Head of caudate nucleus (tissue), 42 donors: ENCODE results near the gene APOC1.
A peak's percentile ranks its signal among the peaks of the same experiment; 100 is the strongest.
"Not testable (repeated sequence)": the region's sequence is repeated elsewhere in the genome, so short reads cannot be mapped to it uniquely, and the experiment has no call there.

Source experiments
- DNase-seq, 42 donors: peaks; one replicate each; pipeline versions ENCODE4 v3.0.0 to v3.0.0-alpha.2; 2020 to 2021; ENCODE audit warnings: mixed read lengths in 7 of 42
- intact Hi-C: fragments of 100-400 bp; cut with DNase I; formaldehyde crosslinking; loops from one replicate; pipeline ENCODE4 v1.15.0; 2022

Gene APOC1

DNA sequence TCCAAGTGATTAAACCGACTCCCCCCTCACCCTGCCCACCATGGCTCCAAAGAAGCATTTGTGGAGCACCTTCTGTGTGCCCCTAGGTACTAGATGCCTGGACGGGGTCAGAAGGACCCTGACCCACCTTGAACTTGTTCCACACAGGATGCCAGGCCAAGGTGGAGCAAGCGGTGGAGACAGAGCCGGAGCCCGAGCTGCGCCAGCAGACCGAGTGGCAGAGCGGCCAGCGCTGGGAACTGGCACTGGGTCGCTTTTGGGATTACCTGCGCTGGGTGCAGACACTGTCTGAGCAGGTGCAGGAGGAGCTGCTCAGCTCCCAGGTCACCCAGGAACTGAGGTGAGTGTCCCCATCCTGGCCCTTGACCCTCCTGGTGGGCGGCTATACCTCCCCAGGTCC is 6.8 kb upstream of the APOC1 start:
- no peak for DNase-seq
- intact Hi-C loops, result loop anchor here (10.0 kb wide), 1 partner anchor 147 kb away; no protein-coding TSS in a partner anchor

DNA sequence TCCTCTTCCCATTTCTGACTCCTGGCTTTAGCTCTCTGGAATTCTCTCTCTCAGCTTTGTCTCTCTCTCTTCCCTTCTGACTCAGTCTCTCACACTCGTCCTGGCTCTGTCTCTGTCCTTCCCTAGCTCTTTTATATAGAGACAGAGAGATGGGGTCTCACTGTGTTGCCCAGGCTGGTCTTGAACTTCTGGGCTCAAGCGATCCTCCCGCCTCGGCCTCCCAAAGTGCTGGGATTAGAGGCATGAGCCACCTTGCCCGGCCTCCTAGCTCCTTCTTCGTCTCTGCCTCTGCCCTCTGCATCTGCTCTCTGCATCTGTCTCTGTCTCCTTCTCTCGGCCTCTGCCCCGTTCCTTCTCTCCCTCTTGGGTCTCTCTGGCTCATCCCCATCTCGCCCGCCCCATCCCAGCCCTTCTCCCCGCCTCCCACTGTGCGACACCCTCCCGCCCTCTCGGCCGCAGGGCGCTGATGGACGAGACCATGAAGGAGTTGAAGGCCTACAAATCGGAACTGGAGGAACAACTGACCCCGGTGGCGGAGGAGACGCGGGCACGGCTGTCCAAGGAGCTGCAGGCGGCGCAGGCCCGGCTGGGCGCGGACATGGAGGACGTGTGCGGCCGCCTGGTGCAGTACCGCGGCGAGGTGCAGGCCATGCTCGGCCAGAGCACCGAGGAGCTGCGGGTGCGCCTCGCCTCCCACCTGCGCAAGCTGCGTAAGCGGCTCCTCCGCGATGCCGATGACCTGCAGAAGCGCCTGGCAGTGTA is 6.2 kb upstream of the APOC1 start:
- intact Hi-C loops, result loop anchor here (10.0 kb wide), 1 partner anchor 147 kb away; no protein-coding TSS in a partner anchor
- DNase-seq, result no peak

DNA sequence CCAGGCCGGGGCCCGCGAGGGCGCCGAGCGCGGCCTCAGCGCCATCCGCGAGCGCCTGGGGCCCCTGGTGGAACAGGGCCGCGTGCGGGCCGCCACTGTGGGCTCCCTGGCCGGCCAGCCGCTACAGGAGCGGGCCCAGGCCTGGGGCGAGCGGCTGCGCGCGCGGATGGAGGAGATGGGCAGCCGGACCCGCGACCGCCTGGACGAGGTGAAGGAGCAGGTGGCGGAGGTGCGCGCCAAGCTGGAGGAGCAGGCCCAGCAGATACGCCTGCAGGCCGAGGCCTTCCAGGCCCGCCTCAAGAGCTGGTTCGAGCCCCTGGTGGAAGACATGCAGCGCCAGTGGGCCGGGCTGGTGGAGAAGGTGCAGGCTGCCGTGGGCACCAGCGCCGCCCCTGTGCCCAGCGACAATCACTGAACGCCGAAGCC is 5.6 kb upstream of the APOC1 start:
- DNase-seq, result no peak
- intact Hi-C loops, result loop anchor here (10.0 kb wide), 1 partner anchor 146 kb away; no protein-coding TSS in a partner anchor

DNA sequence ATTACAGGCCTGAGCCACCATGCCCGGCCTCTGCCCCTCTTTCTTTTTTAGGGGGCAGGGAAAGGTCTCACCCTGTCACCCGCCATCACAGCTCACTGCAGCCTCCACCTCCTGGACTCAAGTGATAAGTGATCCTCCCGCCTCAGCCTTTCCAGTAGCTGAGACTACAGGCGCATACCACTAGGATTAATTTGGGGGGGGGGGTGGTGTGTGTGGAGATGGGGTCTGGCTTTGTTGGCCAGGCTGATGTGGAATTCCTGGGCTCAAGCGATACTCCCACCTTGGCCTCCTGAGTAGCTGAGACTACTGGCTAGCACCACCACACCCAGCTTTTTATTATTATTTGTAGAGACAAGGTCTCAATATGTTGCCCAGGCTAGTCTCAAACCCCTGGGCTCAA is 4.6 kb upstream of the APOC1 start:
- intact Hi-C loops, result loop anchor here (10.0 kb wide), 1 partner anchor 145 kb away; no protein-coding TSS in a partner anchor

GRCh38 chr19:44911896-44912295 is 2.5 kb upstream of the APOC1 start:
- DNase-seq, intact Hi-C loops: not testable (repeated sequence)

More for the DNA sequence above, 4.6 kb upstream of the APOC1 start:
- no peak for DNase-seq

- intact Hi-C loops, result no loop called here
- peak; percentile 78 to 96 (median 90) for DNase-seq
These were observed 1.6 kb upstream of the APOC1 start for GRCh38 chr19:44912854-44913253.

- peak in 1 of 42 donors; percentile 53 for DNase-seq
- intact Hi-C loops, result not testable (repeated sequence)
These were observed 636 bp upstream of the APOC1 start for GRCh38 chr19:44913512-44914432.

DNA sequence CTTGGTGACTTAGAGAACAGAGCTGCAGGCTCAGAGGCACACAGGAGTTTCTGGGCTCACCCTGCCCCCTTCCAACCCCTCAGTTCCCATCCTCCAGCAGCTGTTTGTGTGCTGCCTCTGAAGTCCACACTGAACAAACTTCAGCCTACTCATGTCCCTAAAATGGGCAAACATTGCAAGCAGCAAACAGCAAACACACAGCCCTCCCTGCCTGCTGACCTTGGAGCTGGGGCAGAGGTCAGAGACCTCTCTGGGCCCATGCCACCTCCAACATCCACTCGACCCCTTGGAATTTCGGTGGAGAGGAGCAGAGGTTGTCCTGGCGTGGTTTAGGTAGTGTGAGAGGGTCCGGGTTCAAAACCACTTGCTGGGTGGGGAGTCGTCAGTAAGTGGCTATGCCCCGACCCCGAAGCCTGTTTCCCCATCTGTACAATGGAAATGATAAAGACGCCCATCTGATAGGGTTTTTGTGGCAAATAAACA is 9.9 kb downstream of the APOC1 start:
- intact Hi-C loops, result no loop called here
- DNase-seq, result no peak

GRCh38 chr19:44925114-44925891 is 10.9 kb downstream of the APOC1 start:
- DNase-seq, result peak; percentile 77 to 97 (median 90)
- intact Hi-C loops, result no loop called here

GRCh38 chr19:44926245-44927077 is 12.1 kb downstream of the APOC1 start:
- not testable (repeated sequence) for DNase-seq

GRCh38 chr19:44927746-44928145 is 13.3 kb downstream of the APOC1 start:
- DNase-seq, result no peak
- intact Hi-C loops, result no loop called here

More at GRCh38 chr19:44926245-44927077, 12.1 kb downstream of the APOC1 start:
- intact Hi-C loops, result not testable (repeated sequence)

DNA sequence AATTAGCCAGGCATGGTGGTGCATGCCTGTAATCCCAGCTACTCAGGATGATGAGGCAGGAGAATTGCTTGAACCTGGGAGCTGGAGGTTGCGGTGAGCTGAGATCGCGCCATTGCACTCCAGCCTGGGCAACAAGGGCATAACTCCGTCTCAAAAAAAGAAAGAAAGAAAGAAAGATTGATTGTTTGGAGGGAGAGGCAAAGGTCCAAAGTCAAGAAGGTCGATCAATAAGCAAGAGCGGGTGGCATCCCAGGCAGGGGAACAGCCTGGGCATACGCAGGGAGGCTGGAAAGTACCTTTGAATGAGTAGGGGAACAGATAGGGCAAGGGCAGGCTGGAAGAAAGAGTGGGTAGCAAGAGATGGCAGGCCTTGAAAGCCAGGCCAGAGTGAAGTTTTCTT is 15.7 kb downstream of the APOC1 start:
- intact Hi-C loops, result no loop called here
- DNase-seq, result no peak

DNA sequence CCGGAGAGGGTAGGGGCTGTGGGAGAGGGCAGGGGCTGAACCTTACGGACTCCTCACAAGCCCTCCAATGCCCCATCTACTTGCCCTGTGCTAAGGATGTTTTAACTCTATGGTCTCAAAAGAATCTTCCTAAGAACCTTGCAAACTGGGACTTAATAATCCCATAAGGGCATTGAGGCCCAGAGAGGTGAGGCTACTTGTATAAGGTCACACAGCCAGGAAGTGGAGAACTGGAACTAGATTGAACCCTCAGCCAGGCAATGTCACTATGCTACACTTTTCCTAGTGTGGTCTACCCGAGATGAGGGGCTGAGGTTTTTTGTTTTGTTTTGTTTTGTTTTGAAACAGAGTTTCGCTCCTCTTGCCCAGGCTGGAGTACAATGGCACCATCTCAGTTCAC is 17.1 kb downstream of the APOC1 start:
- intact Hi-C loops, result no loop called here
- no peak for DNase-seq

GRCh38 chr19:44939668-44940067 is 25.3 kb downstream of the APOC1 start:
- DNase-seq, result no peak
- intact Hi-C loops, result no loop called here

DNA sequence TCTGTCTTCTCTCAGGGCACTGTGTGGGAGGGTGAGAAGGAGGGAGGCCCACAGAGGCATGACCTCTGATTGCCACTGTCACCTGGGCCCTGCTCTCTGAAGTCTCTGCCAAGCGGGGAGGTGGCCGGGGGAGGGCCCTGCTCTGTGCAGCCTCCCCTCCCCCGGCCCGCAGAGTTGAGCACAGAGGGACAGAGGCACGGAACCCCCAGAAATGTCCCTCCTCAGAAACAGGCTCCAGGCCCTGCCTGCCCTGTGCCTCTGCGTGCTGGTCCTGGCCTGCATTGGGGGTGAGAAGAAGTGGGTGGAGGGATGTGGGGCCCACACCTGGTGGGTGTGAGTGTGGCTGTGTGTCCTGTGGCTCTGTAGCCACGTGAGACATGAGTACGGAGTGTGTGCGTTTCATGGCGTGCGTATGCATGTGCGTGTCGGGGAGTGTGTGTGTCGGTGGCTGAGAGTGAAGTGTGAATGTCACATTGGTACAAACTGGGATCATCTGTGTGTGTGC is 27.7 kb downstream of the APOC1 start, which contains the start of gene APOC4:
Gene APOC4, plus strand, starts transcription at position 171 of the 505 bp plus-strand sequence. Its CDS starts 41 bp downstream, at position 212.
- intact Hi-C loops, result no loop called here
- DNase-seq, result no peak

- DNase-seq, result peak; percentile 19 to 82 (median 62)
- intact Hi-C loops, result no loop called here
These were observed 29.4 kb downstream of the APOC1 start for GRCh38 chr19:44943801-44944249.

GRCh38 chr19:44947041-44947581 is 32.7 kb downstream of the APOC1 start:
- intact Hi-C loops, result no loop called here

More at GRCh38 chr19:44947041-44947581, 32.7 kb downstream of the APOC1 start:
- peak in 6 of 42 donors; percentile 16 to 56 (median 29) for DNase-seq
